HCT116 (cell line): ENCODE results near the gene TARBP1. TPM values are rescaled to one million over a fixed set of nuclear protein-coding genes. Genes with fewer than 3 reads are reported as not detected.

ENCODE experiments used
- ATAC-seq: fragments of 200-7000 bp; cut with Tn5 transposase; 2 replicates; pipeline ENCODE4 v1.9.1; 2020; ENCODE audit warnings: mild to moderate bottlenecking, moderate library complexity
- BruUV-seq: library from RNA; stranded (reverse); fragments of 400-500 nt; replicated peaks from 2 replicates; lab custom pipeline; 2021; lab: Mats Ljungman, UMichigan
- CTCF ChIA-PET: fragments of 300-600 bp; sonication (Branson Sonifier 250); formaldehyde crosslinking; loops from one replicate; lab custom pipeline; 2021; ENCODE audit warnings: antibody characterized with exemption; lab: Charles Lee
- POLR2A ChIA-PET: fragments of 300-600, 350-600 bp; sonication (Branson Sonifier 250); formaldehyde crosslinking; loops from one replicate; lab custom pipeline; 2021; ENCODE audit warnings: antibody characterized with exemption; lab: Charles Lee
- RAD21 ChIA-PET, 2 experiments: fragments of 300-600 bp; sonication (Branson Sonifier 250); formaldehyde crosslinking; loops; one replicate each; lab custom pipeline; 2023; ENCODE audit warnings: low total read pairs in 2 of 2; ENCODE audit not compliant: uncharacterized antibody in 2 of 2, unreplicated experiment in 2 of 2, low non-redundant PET in 1 of 2; lab: Charles Lee
- DNase-seq: peaks from one replicate; pipeline ENCODE4 v3.0.0-alpha.2; 2010; ENCODE audit warnings: low read depth, low spot score
- H2AFZ ChIP-seq: fragments of 200-600 bp; shearing (Covaris generic), sonication (generic); 2 replicates; pipeline ENCODE4 v1.6.1; 2017; ENCODE audit warnings: low read depth, mixed run types, mixed read lengths, antibody characterized with exemption, low read length; ENCODE audit not compliant: poor library complexity, severe bottlenecking
- H3K27ac ChIP-seq: 2 replicates; pipeline ENCODE4 v1.5.1; 2012; ENCODE audit warnings: low read depth, low read length
- H3K27me3 ChIP-seq: fragments of 200-600 bp; sonication (generic); 2 replicates; pipeline ENCODE4 v1.6.1; 2016; ENCODE audit warnings: mixed run types, low read length, mixed read lengths; ENCODE audit not compliant: insufficient read depth
- H3K36me3 ChIP-seq, 2 experiments: fragments of 200-500 bp in 1 of 2; fragments of 200-600 bp in 1 of 2; sonication (Bioruptor generic) in 1 of 2; sonication (generic) in 1 of 2; 2 replicates each; pipeline versions ENCODE4 v1.5.1 to v1.6.1; 2014 to 2016; ENCODE audit warnings: low read length in 2 of 2, inconsistent platforms in 1 of 2, mixed read lengths in 1 of 2, mixed run types in 1 of 2; ENCODE audit not compliant: insufficient read depth in 2 of 2, control insufficient read depth in 1 of 2
- H3K4me1 ChIP-seq, 2 experiments: fragments of 200-600 bp in 1 of 2; sonication (generic) in 1 of 2; 2 replicates each; pipeline versions ENCODE4 v1.5.1 to v1.6.1; 2012 to 2017; ENCODE audit warnings: low read length in 2 of 2, inconsistent platforms in 1 of 2, mild to moderate bottlenecking in 1 of 2, mixed read lengths in 1 of 2, mixed run types in 1 of 2, moderate library complexity in 1 of 2; ENCODE audit not compliant: insufficient read depth in 2 of 2, control insufficient read depth in 1 of 2
- H3K4me2 ChIP-seq: fragments of 200-600 bp; sonication (generic); 2 replicates; pipeline ENCODE4 v1.6.1; 2017; ENCODE audit warnings: mixed run types, low read length, mixed read lengths
- H3K4me3 ChIP-seq, 2 experiments: fragments of 200-600 bp in 1 of 2; sonication (generic) in 1 of 2; replicated peaks in 1 of 2; 2 replicates each; pipeline ENCODE4 v1.5.1; 2011 to 2016; ENCODE audit warnings: low read length in 2 of 2, control low read depth in 1 of 2, low read depth in 1 of 2, mild to moderate bottlenecking in 1 of 2, mixed read lengths in 1 of 2, mixed run types in 1 of 2
- H3K79me2 ChIP-seq: fragments of 200-600 bp; sonication (generic); 2 replicates; pipeline ENCODE4 v1.6.1; 2017; ENCODE audit warnings: mild to moderate bottlenecking, mixed run types, low read length, moderate library complexity, mixed read lengths; ENCODE audit not compliant: insufficient read depth
- H3K9ac ChIP-seq: fragments of 200-600 bp; sonication (generic); 2 replicates; pipeline ENCODE4 v1.6.1; 2016; ENCODE audit warnings: low read length, mixed read lengths
- H3K9me2 ChIP-seq: fragments of 200-600 bp; sonication (generic), shearing (Covaris generic); 2 replicates; pipeline ENCODE4 v1.6.1; 2017; ENCODE audit warnings: mixed run types, mild to moderate bottlenecking, moderate library complexity; ENCODE audit not compliant: insufficient read depth
- H3K9me3 ChIP-seq, 2 experiments: fragments of 200-500 bp in 1 of 2; fragments of 200-600 bp in 1 of 2; sonication (Bioruptor generic) in 1 of 2; sonication (generic) in 1 of 2; 2 replicates each; pipeline ENCODE4 v1.6.1; 2014 to 2017; ENCODE audit warnings: low read length in 2 of 2, mixed read lengths in 2 of 2, inconsistent platforms in 1 of 2, low read depth in 1 of 2, mild to moderate bottlenecking in 1 of 2, mixed run types in 1 of 2, moderate library complexity in 1 of 2; ENCODE audit not compliant: control insufficient read depth in 1 of 2, insufficient read depth in 1 of 2
- H4K20me1 ChIP-seq: fragments of 200-600 bp; sonication (generic), shearing (Covaris generic); 2 replicates; pipeline ENCODE4 v1.6.1; 2017; ENCODE audit warnings: mixed run types, mild to moderate bottlenecking, moderate library complexity; ENCODE audit not compliant: insufficient read depth
- CBX3 ChIP-seq: IDR thresholded peaks from 2 replicates; pipeline ENCODE4 v1.6.1; 2012; ENCODE audit warnings: low read depth
- EGR1 ChIP-seq: IDR thresholded peaks from 2 replicates; pipeline ENCODE4 v1.6.1; 2012; ENCODE audit warnings: low read depth
- ELF1 ChIP-seq: IDR thresholded peaks from 2 replicates; pipeline ENCODE4 v1.6.1; 2012; ENCODE audit warnings: low read depth, borderline replicate concordance
- JUND ChIP-seq: IDR thresholded peaks from 2 replicates; pipeline ENCODE4 v1.6.1; 2012
- POLR2A ChIP-seq: IDR thresholded peaks from 2 replicates; pipeline ENCODE4 v1.7.0; 2011; ENCODE audit warnings: borderline replicate concordance; ENCODE audit not compliant: insufficient read depth, insufficient read length; ENCODE audit errors: extremely low read depth
- POLR2AphosphoS5 ChIP-seq: IDR thresholded peaks from 2 replicates; pipeline ENCODE4 v1.6.1; 2011; ENCODE audit warnings: mild to moderate bottlenecking, low read depth, low read length, moderate library complexity
- TCF7L2 ChIP-seq: IDR thresholded peaks from 2 replicates; pipeline ENCODE4 v1.7.0; 2011; ENCODE audit warnings: borderline replicate concordance, inconsistent platforms; ENCODE audit not compliant: insufficient read depth, insufficient read length; ENCODE audit errors: extremely low read depth
- ZFX ChIP-seq: fragments of 450-650 bp; IDR thresholded peaks from 2 replicates; pipeline ENCODE4 v1.6.1; 2017
- ZNF274 ChIP-seq: fragments of 200-500 bp; sonication (Bioruptor generic); IDR thresholded peaks from 2 replicates; pipeline ENCODE4 v1.6.1; 2014; ENCODE audit warnings: mild to moderate bottlenecking, low read depth, low read length, inconsistent platforms
- intact Hi-C: fragments of 100-400 bp; cut with micrococcal nuclease; formaldehyde crosslinking; loops from 2 replicates; pipeline ENCODE4 v1.10.0; 2022
- total RNA-seq: library from RNA; stranded (reverse); gene quantifications from one replicate; pipeline ENCODE4 v1.2.1, GENCODE V29; 2021; ENCODE audit not compliant: unreplicated experiment
- TF ChIP-seq, protein P1 (sequence below): IDR thresholded peaks from 2 replicates; pipeline ENCODE4 v1.6.1; 2011; ENCODE audit warnings: mild to moderate bottlenecking, low read length, moderate library complexity; ENCODE audit not compliant: insufficient replicate concordance; ENCODE audit errors: extremely low read depth
- TF ChIP-seq, protein P2 (sequence below): IDR thresholded peaks from 2 replicates; pipeline ENCODE4 v1.6.1; 2012
- TF ChIP-seq, protein P3 (sequence below): IDR thresholded peaks from 2 replicates; pipeline ENCODE4 v1.6.1; 2012
- TF ChIP-seq, protein P4 (sequence below), 3 experiments: fragments of 200-600 bp in 1 of 3; sonication (generic) in 1 of 3; IDR thresholded peaks in 2 of 3; conservative IDR thresholded peaks in 1 of 3; 2 replicates each; pipeline ENCODE4 v1.5.1; 2012 to 2017; ENCODE audit warnings: low read depth in 2 of 3, low read length in 2 of 3, antibody characterized with exemption in 1 of 3, borderline replicate concordance in 1 of 3, control low read depth in 1 of 3, mild to moderate bottlenecking in 1 of 3, mixed read lengths in 1 of 3, mixed run types in 1 of 3, moderate library complexity in 1 of 3; ENCODE audit not compliant: insufficient read depth in 1 of 3

Gene TARBP1
- total RNA-seq, 1 experiment from 2014 or later: 17.2 TPM

DNA sequence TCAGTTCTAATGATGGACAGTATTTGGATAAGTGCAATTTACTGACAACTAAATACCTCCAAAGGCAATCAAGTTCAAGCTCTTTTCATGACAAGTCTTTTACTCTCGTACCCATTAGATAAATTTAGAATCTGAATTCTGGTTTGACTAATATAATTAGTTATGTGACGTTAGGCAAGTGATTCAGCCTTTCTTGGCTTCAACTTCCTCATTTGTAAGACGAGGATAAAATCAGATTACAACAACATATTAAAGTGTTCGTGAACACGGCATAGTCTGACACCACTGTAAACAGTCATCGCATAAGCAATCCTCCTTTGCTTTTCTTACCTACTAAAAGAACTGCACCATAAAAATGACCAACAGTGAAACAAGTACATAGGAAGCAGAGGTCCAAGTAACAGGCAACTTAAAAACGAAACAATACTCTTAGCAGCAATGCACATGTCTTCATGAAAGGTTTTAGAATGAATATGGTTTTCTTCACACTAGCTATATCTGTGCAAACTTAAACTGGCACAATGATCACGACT is 80.1 kb downstream of the TARBP1 start:
- ChIA-PET RAD21 (no interaction called here), POLR2A (no interaction called here), CTCF (no interaction called here)
- Histone ChIP-seq H3K4me1 (no peaks in the 10 kb centered on the region), H3K9me3 (no peaks in the 10 kb centered on the region), H3K79me2 (no peaks in the 10 kb centered on the region), H3K4me2 (no peak overlapping the region), H3K27ac (no peak overlapping the region), H3K36me3 (no peaks in the 10 kb centered on the region), H3K9me2 (no peaks in the 10 kb centered on the region), H3K27me3 (no peaks in the 10 kb centered on the region), H3K9ac (no peak overlapping the region), H3K4me3 (no peak overlapping the region)
- no peak for DNase-seq
- no TSS peak for BruUV-seq
- intact Hi-C loops: no loop called here
- no peak for ATAC-seq
- TF ChIP-seq, protein P1, sequence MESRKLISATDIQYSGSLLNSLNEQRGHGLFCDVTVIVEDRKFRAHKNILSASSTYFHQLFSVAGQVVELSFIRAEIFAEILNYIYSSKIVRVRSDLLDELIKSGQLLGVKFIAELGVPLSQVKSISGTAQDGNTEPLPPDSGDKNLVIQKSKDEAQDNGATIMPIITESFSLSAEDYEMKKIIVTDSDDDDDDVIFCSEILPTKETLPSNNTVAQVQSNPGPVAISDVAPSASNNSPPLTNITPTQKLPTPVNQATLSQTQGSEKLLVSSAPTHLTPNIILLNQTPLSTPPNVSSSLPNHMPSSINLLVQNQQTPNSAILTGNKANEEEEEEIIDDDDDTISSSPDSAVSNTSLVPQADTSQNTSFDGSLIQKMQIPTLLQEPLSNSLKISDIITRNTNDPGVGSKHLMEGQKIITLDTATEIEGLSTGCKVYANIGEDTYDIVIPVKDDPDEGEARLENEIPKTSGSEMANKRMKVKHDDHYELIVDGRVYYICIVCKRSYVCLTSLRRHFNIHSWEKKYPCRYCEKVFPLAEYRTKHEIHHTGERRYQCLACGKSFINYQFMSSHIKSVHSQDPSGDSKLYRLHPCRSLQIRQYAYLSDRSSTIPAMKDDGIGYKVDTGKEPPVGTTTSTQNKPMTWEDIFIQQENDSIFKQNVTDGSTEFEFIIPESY: no peak
- no peak for TF ChIP-seq POLR2A
- TF ChIP-seq, all 23 proteins: peak for 0
- no peaks in the 10 kb centered on the region for H4K20me1 ChIP-seq
- no peak overlapping the region for H2AFZ ChIP-seq

DNA sequence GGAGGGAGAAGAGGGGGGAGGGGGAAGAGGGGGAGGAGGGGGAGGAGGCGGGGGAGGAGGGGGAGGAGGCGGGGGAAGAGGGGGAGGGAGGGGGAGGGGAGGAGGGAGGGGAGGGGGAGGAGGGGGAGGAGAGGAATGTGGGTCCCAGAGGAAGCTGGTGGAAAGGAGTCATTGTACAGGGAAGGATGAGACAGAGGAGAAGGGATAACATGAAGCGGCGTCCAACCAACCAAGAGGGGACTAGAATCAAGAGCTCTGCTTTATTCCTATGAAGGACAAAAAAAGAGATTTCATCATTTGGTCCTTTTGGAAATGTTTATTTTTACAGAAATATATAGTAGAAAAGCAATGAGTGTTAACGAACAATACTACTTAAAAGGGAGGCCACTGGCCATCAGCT is 81.2 kb downstream of the TARBP1 start:
- Histone ChIP-seq H3K9ac (no peak overlapping the region), H3K79me2 (no peaks in the 10 kb centered on the region), H3K27me3 (no peaks in the 10 kb centered on the region), H4K20me1 (no peaks in the 10 kb centered on the region), H2AFZ (no peak overlapping the region), H3K4me2 (no peak overlapping the region), H3K4me1 (no peaks in the 10 kb centered on the region), H3K27ac (no peak overlapping the region), H3K9me2 (no peaks in the 10 kb centered on the region), H3K9me3 (no peaks in the 10 kb centered on the region), H3K36me3 (no peaks in the 10 kb centered on the region), H3K4me3 (no peak overlapping the region)
- BruUV-seq: no TSS peak
- intact Hi-C loops: no loop called here
- DNase-seq (no peak), ATAC-seq (no peak)
- ChIA-PET POLR2A (no interaction called here), RAD21 (no interaction called here), CTCF (no interaction called here)
- TF ChIP-seq ZFX (no peak), POLR2A (no peak), JUND (no peak), POLR2AphosphoS5 (no peak), CBX3 (no peak), EGR1 (no peak), ELF1 (no peak), ZNF274 (no peak), TCF7L2 (no peak)
- TF ChIP-seq, protein P2, sequence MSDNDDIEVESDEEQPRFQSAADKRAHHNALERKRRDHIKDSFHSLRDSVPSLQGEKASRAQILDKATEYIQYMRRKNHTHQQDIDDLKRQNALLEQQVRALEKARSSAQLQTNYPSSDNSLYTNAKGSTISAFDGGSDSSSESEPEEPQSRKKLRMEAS: no peak
- TF ChIP-seq, protein P3, sequence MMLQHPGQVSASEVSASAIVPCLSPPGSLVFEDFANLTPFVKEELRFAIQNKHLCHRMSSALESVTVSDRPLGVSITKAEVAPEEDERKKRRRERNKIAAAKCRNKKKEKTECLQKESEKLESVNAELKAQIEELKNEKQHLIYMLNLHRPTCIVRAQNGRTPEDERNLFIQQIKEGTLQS: no peak
- TF ChIP-seq, protein P4, sequence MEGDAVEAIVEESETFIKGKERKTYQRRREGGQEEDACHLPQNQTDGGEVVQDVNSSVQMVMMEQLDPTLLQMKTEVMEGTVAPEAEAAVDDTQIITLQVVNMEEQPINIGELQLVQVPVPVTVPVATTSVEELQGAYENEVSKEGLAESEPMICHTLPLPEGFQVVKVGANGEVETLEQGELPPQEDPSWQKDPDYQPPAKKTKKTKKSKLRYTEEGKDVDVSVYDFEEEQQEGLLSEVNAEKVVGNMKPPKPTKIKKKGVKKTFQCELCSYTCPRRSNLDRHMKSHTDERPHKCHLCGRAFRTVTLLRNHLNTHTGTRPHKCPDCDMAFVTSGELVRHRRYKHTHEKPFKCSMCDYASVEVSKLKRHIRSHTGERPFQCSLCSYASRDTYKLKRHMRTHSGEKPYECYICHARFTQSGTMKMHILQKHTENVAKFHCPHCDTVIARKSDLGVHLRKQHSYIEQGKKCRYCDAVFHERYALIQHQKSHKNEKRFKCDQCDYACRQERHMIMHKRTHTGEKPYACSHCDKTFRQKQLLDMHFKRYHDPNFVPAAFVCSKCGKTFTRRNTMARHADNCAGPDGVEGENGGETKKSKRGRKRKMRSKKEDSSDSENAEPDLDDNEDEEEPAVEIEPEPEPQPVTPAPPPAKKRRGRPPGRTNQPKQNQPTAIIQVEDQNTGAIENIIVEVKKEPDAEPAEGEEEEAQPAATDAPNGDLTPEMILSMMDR (IDR thresholded peaks at IDR 0.05 in 2 of 3, conservative IDR thresholded peaks at IDR 0.05 in 1 of 3; ENCODE audit: borderline replicate concordance in 1 of 3, insufficient read depth in 1 of 3, low read depth in 2 of 3, low read length in 2 of 3): no peak
